Measurements from ENCODE around the gene LRP1-AS. TPM values are rescaled to one million over a fixed set of nuclear protein-coding genes. Genes with fewer than 3 reads are reported as not detected.

LRP1-AS gene
- total RNA-seq, 2 experiments from 2014 or later: not detected

GRCh38 chr12:57181561-57182155 lies 34.2 kb upstream of the LRP1-AS start:
- POLR2A ChIA-PET: interaction anchor here (1.6 to 2.3 kb wide), 2 partner anchors 58 to 70 kb away, joined by 4 to 7 read pairs; partner anchors contain the start of gene STAT6
- Mint-ChIP-seq H3K4me3 (no peak overlapping the region), H3K9me3 (no peaks in the 10 kb centered on the region), H3K27me3 (no peaks in the 10 kb centered on the region), H3K4me1 (ENCODE audit: low read depth) (no peaks in the 10 kb centered on the region), H3K36me3 (ENCODE audit: low read depth) (no peaks in the 10 kb centered on the region), H3K27ac (no peak overlapping the region)
- DNase-seq (no peak), ATAC-seq (no peak)
- CTCF ChIA-PET: interaction anchor here (0.7 to 12.3 kb wide), 15 partner anchors 9 to 756 kb away, joined by 3 to 143 read pairs (median 4); partner anchors contain the start of genes LRP1 and STAT6
- TF ChIP-seq, protein P1, sequence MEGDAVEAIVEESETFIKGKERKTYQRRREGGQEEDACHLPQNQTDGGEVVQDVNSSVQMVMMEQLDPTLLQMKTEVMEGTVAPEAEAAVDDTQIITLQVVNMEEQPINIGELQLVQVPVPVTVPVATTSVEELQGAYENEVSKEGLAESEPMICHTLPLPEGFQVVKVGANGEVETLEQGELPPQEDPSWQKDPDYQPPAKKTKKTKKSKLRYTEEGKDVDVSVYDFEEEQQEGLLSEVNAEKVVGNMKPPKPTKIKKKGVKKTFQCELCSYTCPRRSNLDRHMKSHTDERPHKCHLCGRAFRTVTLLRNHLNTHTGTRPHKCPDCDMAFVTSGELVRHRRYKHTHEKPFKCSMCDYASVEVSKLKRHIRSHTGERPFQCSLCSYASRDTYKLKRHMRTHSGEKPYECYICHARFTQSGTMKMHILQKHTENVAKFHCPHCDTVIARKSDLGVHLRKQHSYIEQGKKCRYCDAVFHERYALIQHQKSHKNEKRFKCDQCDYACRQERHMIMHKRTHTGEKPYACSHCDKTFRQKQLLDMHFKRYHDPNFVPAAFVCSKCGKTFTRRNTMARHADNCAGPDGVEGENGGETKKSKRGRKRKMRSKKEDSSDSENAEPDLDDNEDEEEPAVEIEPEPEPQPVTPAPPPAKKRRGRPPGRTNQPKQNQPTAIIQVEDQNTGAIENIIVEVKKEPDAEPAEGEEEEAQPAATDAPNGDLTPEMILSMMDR (IDR thresholded peaks at IDR 0.05): no peak
- intact Hi-C loops (cut with micrococcal nuclease): loop anchor here (5.0 kb wide), 1 partner anchor 59 kb away; no protein-coding TSS in a partner anchor

DNA sequence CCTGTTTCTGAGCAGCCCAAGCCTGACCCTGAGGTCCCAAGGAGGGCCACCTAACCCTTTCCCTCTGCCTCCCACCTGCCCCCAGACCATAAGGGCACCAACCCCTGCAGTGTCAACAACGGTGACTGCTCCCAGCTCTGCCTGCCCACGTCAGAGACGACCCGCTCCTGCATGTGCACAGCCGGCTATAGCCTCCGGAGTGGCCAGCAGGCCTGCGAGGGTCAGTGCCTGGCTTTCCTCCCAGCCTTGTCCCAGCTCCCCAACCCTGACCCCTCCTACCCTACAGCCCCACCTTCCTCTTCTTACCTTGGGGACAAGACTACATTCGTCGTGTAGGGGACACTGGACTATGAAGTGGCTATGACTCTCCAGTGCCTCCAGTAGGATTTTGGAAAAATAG lies 33.7 kb upstream of the LRP1-AS start:
- no peaks in the 10 kb centered on the region for H3K27me3 Mint-ChIP-seq
- no peak overlapping the region for H3K4me3 Mint-ChIP-seq
- H3K4me1 Mint-ChIP-seq (ENCODE audit: low read depth): no peaks in the 10 kb centered on the region
- intact Hi-C loops (cut with micrococcal nuclease): loop anchor here (5.0 kb wide), 1 partner anchor 59 kb away; no protein-coding TSS in a partner anchor
- no peaks in the 10 kb centered on the region for H3K36me3 Mint-ChIP-seq (ENCODE audit: low read depth)
- DNase-seq (no peak), ATAC-seq (no peak)
- POLR2A ChIA-PET: interaction anchor here (0.8 to 2.3 kb wide), 3 partner anchors 57 to 77 kb away, joined by 3 to 7 read pairs (median 4); partner anchors contain the start of gene STAT6
- H3K27ac Mint-ChIP-seq: no peak overlapping the region
- CTCF ChIA-PET: interaction anchor here (1.0 to 12.3 kb wide), 10 partner anchors 8 to 202 kb away, joined by 3 to 143 read pairs (median 4); partner anchors contain the start of genes LRP1 and STAT6
- no peaks in the 10 kb centered on the region for H3K9me3 Mint-ChIP-seq
- TF ChIP-seq, protein P1 (IDR thresholded peaks at IDR 0.05): no peak

DNA sequence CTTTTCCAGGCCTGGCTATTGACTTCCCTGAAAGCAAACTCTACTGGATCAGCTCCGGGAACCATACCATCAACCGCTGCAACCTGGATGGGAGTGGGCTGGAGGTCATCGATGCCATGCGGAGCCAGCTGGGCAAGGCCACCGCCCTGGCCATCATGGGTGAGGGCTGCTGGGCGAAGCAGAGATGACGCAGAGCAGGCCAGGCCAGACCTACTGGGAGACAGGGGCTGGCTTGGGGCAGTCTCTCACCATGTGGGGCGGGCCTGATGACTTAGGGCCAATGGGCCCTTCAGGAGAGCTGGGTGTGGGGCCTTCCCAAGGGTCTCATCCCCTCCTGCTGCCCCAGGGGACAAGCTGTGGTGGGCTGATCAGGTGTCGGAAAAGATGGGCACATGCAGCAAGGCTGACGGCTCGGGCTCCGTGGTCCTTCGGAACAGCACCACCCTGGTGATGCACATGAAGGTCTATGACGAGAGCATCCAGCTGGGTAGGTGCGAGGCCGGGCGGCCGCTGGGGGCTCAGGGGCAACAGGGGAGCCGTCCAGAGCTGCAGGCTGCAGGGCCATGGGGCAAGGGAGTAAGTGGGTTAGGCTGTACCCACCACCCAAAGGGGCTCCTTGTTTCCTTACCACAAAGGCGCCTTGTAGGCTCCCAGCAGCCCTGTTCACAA lies 33.0 kb upstream of the LRP1-AS start:
- TF ChIP-seq, protein P1 (IDR thresholded peaks at IDR 0.05): no peak
- H3K9me3 Mint-ChIP-seq: no peaks in the 10 kb centered on the region
- no peaks in the 10 kb centered on the region for H3K4me1 Mint-ChIP-seq (ENCODE audit: low read depth)
- ATAC-seq (no peak), DNase-seq (no peak)
- ChIA-PET POLR2A (interaction anchor here (0.8 to 2.3 kb wide), 4 partner anchors 56 to 76 kb away, joined by 3 to 7 read pairs (median 4); partner anchors contain the start of gene STAT6), CTCF (interaction anchor here (0.6 to 12.3 kb wide), 6 partner anchors 8 to 1123 kb away, joined by 3 to 143 read pairs (median 6); partner anchors contain the start of genes LRP1 and STAT6)
- intact Hi-C loops (cut with micrococcal nuclease): loop anchor here (5.0 kb wide), 1 partner anchor 58 kb away; no protein-coding TSS in a partner anchor
- H3K27ac Mint-ChIP-seq: no peak overlapping the region
- no peak overlapping the region for H3K4me3 Mint-ChIP-seq
- H3K36me3 Mint-ChIP-seq (ENCODE audit: low read depth): no peaks in the 10 kb centered on the region
- no peaks in the 10 kb centered on the region for H3K27me3 Mint-ChIP-seq

GRCh38 chr12:57179331-57180086 lies 32.1 kb upstream of the LRP1-AS start:
- H3K36me3 Mint-ChIP-seq (ENCODE audit: low read depth): no peaks in the 10 kb centered on the region
- CTCF ChIA-PET: interaction anchor here (0.6 to 12.3 kb wide), 3 partner anchors 7 to 1122 kb away, joined by 3 to 143 read pairs (median 116); partner anchors contain the start of gene LRP1
- H3K27ac Mint-ChIP-seq: no peak overlapping the region
- H3K4me3 Mint-ChIP-seq: no peak overlapping the region
- ATAC-seq: no peak
- H3K9me3 Mint-ChIP-seq: no peaks in the 10 kb centered on the region
- DNase-seq: no peak
- POLR2A ChIA-PET: interaction anchor here (1.4 kb wide), 1 partner anchor 62 kb away, joined by 3 read pairs; no protein-coding TSS in a partner anchor
- H3K4me1 Mint-ChIP-seq (ENCODE audit: low read depth): no peaks in the 10 kb centered on the region
- H3K27me3 Mint-ChIP-seq: no peaks in the 10 kb centered on the region
- TF ChIP-seq, protein P1 (IDR thresholded peaks at IDR 0.05): no peak
- intact Hi-C loops (cut with micrococcal nuclease): loop anchor here (5.0 kb wide), 1 partner anchor 57 kb away; no protein-coding TSS in a partner anchor
